Measurements from ENCODE around the gene FAM120B.

The FAM120B gene

GRCh38 chr6:170441316-170441715 is 134.8 kb downstream of the FAM120B start:
- Mint-ChIP-seq H3K36me3 (ENCODE audit: low read depth) (peaks cover 3% of the 10 kb centered on the region), H3K27me3 (ENCODE audit: low read depth) (no peaks in the 10 kb centered on the region), H3K4me1 (ENCODE audit: low read depth) (peaks cover 2% of the 10 kb centered on the region), H3K9me3 (peaks cover 5% of the 10 kb centered on the region), H3K4me3 (no peak overlapping the region), H3K27ac (no peak overlapping the region)

GRCh38 chr6:170442596-170442995 is 136.0 kb downstream of the FAM120B start:
- Mint-ChIP-seq H3K27ac (no peak overlapping the region), H3K9me3 (no peaks in the 10 kb centered on the region), H3K36me3 (ENCODE audit: low read depth) (no peaks in the 10 kb centered on the region), H3K4me1 (ENCODE audit: low read depth) (peaks cover 2% of the 10 kb centered on the region), H3K27me3 (ENCODE audit: low read depth) (no peaks in the 10 kb centered on the region), H3K4me3 (no peak overlapping the region)

GRCh38 chr6:170443151-170443662 is 136.6 kb downstream of the FAM120B start:
- no peaks in the 10 kb centered on the region for H3K27me3 Mint-ChIP-seq (ENCODE audit: low read depth)
- no peaks in the 10 kb centered on the region for H3K9me3 Mint-ChIP-seq
- no peaks in the 10 kb centered on the region for H3K4me1 Mint-ChIP-seq (ENCODE audit: low read depth)
- H3K4me3 Mint-ChIP-seq = no peak overlapping the region
- no peak overlapping the region for H3K27ac Mint-ChIP-seq
- no peaks in the 10 kb centered on the region for H3K36me3 Mint-ChIP-seq (ENCODE audit: low read depth)

- Mint-ChIP-seq H3K27ac (no peak overlapping the region), H3K9me3 (no peaks in the 10 kb centered on the region), H3K4me3 (no peak overlapping the region), H3K27me3 (ENCODE audit: low read depth) (no peaks in the 10 kb centered on the region), H3K4me1 (ENCODE audit: low read depth) (no peaks in the 10 kb centered on the region), H3K36me3 (ENCODE audit: low read depth) (no peaks in the 10 kb centered on the region)
These were observed 137.6 kb downstream of the FAM120B start for GRCh38 chr6:170444056-170444591.

GRCh38 chr6:170444811-170445211 is 138.3 kb downstream of the FAM120B start:
- Mint-ChIP-seq H3K36me3 (ENCODE audit: low read depth) (no peaks in the 10 kb centered on the region), H3K27me3 (ENCODE audit: low read depth) (no peaks in the 10 kb centered on the region), H3K27ac (no peak overlapping the region), H3K9me3 (no peaks in the 10 kb centered on the region), H3K4me3 (no peak overlapping the region), H3K4me1 (ENCODE audit: low read depth) (no peaks in the 10 kb centered on the region)

GRCh38 chr6:170445487-170445886 is 138.9 kb downstream of the FAM120B start:
- Mint-ChIP-seq H3K9me3 (no peaks in the 10 kb centered on the region), H3K4me1 (ENCODE audit: low read depth) (no peaks in the 10 kb centered on the region), H3K4me3 (no peak overlapping the region), H3K27me3 (ENCODE audit: low read depth) (no peaks in the 10 kb centered on the region), H3K27ac (no peak overlapping the region), H3K36me3 (ENCODE audit: low read depth) (no peaks in the 10 kb centered on the region)

- no peaks in the 10 kb centered on the region for H3K9me3 Mint-ChIP-seq
- H3K36me3 Mint-ChIP-seq (ENCODE audit: low read depth) = no peaks in the 10 kb centered on the region
- H3K4me3 Mint-ChIP-seq = no peak overlapping the region
- H3K4me1 Mint-ChIP-seq (ENCODE audit: low read depth) = no peaks in the 10 kb centered on the region
- H3K27ac Mint-ChIP-seq = no peak overlapping the region
- no peaks in the 10 kb centered on the region for H3K27me3 Mint-ChIP-seq (ENCODE audit: low read depth)
These were observed 139.4 kb downstream of the FAM120B start for GRCh38 chr6:170445971-170446370.

- H3K4me1 Mint-ChIP-seq (ENCODE audit: low read depth) = no peaks in the 10 kb centered on the region
- H3K27ac Mint-ChIP-seq = no peak overlapping the region
- no peak overlapping the region for H3K4me3 Mint-ChIP-seq
- H3K36me3 Mint-ChIP-seq (ENCODE audit: low read depth) = no peaks in the 10 kb centered on the region
- H3K9me3 Mint-ChIP-seq = no peaks in the 10 kb centered on the region
- no peaks in the 10 kb centered on the region for H3K27me3 Mint-ChIP-seq (ENCODE audit: low read depth)
These were observed 140.4 kb downstream of the FAM120B start for GRCh38 chr6:170446841-170447560.

- Mint-ChIP-seq H3K36me3 (ENCODE audit: low read depth) (no peaks in the 10 kb centered on the region), H3K4me1 (ENCODE audit: low read depth) (no peaks in the 10 kb centered on the region), H3K27me3 (ENCODE audit: low read depth) (no peaks in the 10 kb centered on the region), H3K27ac (no peak overlapping the region), H3K4me3 (no peak overlapping the region), H3K9me3 (no peaks in the 10 kb centered on the region)
These were observed 141.0 kb downstream of the FAM120B start for GRCh38 chr6:170447561-170447930.

- Mint-ChIP-seq H3K4me3 (no peak overlapping the region), H3K27me3 (ENCODE audit: low read depth) (no peaks in the 10 kb centered on the region), H3K4me1 (ENCODE audit: low read depth) (no peaks in the 10 kb centered on the region), H3K9me3 (no peaks in the 10 kb centered on the region), H3K36me3 (ENCODE audit: low read depth) (no peaks in the 10 kb centered on the region), H3K27ac (no peak overlapping the region)
These were observed 141.8 kb downstream of the FAM120B start for GRCh38 chr6:170448317-170448716.

GRCh38 chr6:170448751-170449630 is 142.4 kb downstream of the FAM120B start:
- no peak overlapping the region for H3K4me3 Mint-ChIP-seq
- H3K4me1 Mint-ChIP-seq (ENCODE audit: low read depth) = no peaks in the 10 kb centered on the region
- no peak overlapping the region for H3K27ac Mint-ChIP-seq
- no peaks in the 10 kb centered on the region for H3K9me3 Mint-ChIP-seq
- H3K27me3 Mint-ChIP-seq (ENCODE audit: low read depth) = no peaks in the 10 kb centered on the region
- H3K36me3 Mint-ChIP-seq (ENCODE audit: low read depth) = no peaks in the 10 kb centered on the region

- no peaks in the 10 kb centered on the region for H3K27me3 Mint-ChIP-seq (ENCODE audit: low read depth)
- H3K36me3 Mint-ChIP-seq (ENCODE audit: low read depth) = no peaks in the 10 kb centered on the region
- H3K4me3 Mint-ChIP-seq = no peak overlapping the region
- H3K27ac Mint-ChIP-seq = no peak overlapping the region
- H3K4me1 Mint-ChIP-seq (ENCODE audit: low read depth) = no peaks in the 10 kb centered on the region
- no peaks in the 10 kb centered on the region for H3K9me3 Mint-ChIP-seq
These were observed 143.5 kb downstream of the FAM120B start for GRCh38 chr6:170449835-170450753.

- no peaks in the 10 kb centered on the region for H3K36me3 Mint-ChIP-seq (ENCODE audit: low read depth)
- no peaks in the 10 kb centered on the region for H3K4me1 Mint-ChIP-seq (ENCODE audit: low read depth)
- H3K4me3 Mint-ChIP-seq = no peak overlapping the region
- H3K27me3 Mint-ChIP-seq (ENCODE audit: low read depth) = no peaks in the 10 kb centered on the region
- no peaks in the 10 kb centered on the region for H3K9me3 Mint-ChIP-seq
- no peak overlapping the region for H3K27ac Mint-ChIP-seq
These were observed 144.6 kb downstream of the FAM120B start for GRCh38 chr6:170450916-170451761.

Measured in T-helper 1 cell treated with Interleukin-12 subunit alpha and Interleukin-12 subunit beta and Interleukin-4 antibody, amounts not matched to agents 30 μg/mL and 1 μg/mL, for 36 hours (primary cell).